Umbilical cord (tissue), 2 donors: Measurements from ENCODE around the gene JAZF1. TPM values are rescaled to one million over a fixed set of nuclear protein-coding genes. Genes with fewer than 3 reads are reported as not detected.

ENCODE experiments used
- DNase-seq: peaks from one replicate; pipeline ENCODE4 v3.0.0-alpha.2; 2015; ENCODE audit warnings: low spot score
- total RNA-seq: library from RNA; depleted of rRNA; stranded (reverse); fragments of >200 nt; gene quantifications from one replicate; pipeline ENCODE4 v1.2.3, GENCODE V29; 2014; ENCODE audit warnings: low replicate concordance; ENCODE audit not compliant: insufficient read depth

The JAZF1 gene
- total RNA-seq, 1 donor from 2014 or later, result 16.1 TPM

DNA sequence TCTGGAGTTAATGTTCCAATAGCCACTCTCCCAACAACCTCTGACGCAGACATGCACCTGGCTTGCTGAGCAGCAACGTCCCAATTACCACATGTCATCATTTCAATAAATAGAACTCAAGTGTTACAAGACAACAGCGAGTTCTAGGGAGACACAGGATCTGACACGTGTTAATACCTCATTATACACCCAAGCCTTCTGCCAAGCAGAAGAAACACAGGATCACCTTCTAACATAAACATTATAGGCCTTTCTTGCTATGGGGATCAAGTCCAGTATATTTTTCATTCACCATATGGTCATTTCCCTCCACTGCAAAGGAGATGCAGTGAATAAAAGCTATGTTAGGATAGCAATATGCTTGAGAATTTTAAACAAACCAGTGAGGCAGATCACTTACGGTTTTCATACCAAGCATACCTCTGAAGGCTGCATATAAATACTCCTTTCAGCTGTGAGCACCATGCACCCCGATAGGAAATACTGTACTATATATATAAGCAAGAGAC lies 74.2 kb downstream of the JAZF1 start:
- peak; percentile 54 for DNase-seq

DNA sequence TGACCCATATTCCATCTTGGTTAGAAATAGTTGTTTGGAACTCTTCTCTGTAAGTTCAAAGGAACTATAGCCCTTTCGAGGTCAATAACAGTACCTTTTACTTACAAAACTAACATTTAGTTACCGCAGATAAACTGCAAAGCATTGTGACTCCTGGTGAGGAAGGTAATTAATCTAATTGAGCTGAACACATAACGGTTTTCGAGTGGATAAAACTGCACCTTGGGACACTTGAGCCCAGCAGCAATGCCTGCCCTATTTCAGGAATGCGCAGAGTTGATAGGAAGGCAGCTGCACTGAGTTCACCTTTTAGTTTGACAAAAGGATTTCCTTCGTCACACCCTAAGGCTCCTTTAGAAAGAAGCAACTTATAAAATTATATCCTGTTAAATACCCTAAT lies 75.4 kb downstream of the JAZF1 start:
- DNase-seq, result no peak

DNA sequence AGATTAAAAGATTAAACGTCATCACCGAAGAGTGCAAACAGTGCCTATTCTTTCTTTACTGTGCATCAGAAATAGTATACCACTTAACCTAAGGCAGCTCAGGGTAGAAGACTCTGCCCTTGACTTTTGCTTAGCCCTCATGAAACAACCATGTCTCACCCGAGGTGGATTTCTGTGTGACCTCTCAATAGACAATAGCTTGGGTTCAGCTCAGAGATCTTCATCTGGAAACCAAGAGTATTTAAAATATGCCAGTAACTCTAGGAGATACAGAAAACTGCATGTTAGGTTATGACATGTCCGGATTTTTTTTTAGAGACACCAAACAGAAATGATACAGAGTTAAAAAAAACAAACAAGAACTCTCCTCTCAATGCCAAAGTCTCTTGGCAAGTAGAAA lies 75.8 kb downstream of the JAZF1 start:
- no peak for DNase-seq

DNA sequence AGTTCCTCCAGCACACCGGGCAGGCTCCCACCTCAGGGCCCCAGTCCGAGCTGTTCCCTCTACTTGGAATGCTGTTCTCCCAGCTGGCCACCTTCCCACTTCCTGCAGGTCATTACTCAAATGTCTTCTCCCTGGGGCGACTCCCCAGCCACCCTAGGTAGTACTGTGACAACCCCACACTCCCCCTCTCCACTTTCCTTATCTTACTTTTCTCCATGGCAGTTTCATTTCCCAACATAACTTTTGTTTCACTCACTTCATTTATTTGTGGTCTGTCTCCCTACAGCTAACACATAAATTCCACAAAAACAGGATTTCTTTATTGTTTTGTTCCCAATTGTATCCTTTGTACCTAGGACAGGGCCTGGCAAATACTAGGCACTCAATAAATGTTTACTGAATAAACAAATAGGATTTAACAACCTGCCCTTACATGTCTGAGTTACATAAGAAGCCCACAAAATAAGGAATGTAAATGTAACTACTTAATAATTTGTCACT lies 76.5 kb downstream of the JAZF1 start:
- no peak for DNase-seq

DNA sequence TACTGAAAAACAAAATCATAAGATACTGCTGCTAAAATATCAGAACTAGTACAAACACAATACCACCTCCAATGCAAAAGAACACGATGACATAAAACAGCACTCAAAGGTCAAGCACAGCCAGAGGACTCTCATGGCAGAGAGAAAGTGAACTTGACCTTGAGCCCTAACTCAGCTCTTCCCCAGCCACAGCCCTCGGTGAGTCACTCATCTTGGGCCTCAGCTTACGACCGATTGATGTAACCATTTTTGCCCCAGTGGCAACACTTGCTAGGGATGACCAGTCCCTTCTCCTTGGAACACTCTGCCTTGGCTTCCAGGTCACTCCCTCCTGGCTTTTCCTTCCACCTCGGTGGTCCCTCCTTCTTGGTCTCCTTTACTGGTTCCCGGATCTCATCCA lies 77.8 kb downstream of the JAZF1 start:
- DNase-seq, result no peak

DNA sequence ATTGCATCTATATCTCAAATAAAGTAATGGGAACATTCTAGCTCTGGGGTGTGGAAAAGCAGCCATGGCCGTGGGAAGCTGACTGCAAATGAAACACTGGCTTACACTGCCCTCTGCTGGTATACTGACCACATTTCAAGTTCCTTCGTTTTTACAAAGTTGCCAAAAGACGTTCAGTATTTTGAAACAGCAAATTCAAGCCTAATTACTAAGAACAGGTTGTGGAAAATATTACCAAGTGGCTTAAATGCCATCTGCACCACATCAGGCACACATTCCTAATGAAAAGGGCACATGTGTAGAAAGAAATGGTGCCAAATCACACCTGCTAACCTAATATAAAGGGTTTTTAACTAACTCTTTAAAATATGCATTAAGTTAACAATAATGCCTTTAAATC lies 83.9 kb downstream of the JAZF1 start:
- DNase-seq, result peak; percentile 63

DNA sequence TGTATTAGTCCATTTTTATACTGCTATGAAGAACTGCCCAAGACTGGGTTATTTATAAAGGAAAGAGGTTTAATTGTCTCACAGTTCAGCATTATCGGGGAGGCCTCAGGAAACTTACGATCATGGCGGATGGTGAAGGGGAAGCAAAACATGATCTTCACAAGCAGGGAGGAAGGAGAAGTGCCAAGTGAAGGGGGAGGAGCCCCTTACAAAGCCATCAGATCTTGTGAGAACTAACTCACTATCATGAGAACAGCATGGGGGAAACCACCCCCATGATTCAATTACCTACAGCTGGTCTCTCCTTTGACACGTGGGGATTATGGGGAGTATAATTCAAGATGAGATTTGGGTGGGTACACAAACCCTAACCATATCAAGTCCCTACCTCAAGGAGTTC lies 85.4 kb downstream of the JAZF1 start:
- DNase-seq, result no peak

DNA sequence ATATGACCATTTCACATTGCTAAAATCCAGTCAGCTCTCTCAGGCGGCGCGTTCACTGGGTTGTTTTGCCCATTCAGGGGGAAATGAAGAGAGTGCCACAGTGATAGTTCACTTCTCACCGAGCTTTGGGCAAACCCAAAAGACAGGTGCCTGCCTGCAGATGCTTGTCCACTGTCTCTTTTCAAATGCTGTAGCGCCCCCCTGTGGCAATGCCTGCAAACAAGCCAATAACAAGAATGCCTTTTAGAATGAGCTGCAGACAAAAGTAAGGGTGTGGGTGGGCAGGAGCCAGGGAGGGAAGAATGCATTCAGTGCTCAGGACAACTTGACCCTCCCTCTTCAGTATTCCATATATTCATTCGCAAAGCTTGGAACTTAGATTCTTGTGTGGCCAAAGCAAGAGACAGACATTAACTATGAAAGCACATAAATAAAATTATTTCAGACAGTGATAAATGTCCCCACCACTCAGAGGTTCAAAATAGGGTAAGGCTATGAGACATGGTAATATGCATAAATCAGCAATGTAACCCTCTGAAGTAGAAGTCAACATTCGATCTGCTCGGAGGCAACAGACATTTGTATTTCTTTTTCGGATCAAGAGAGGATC lies 86.9 kb downstream of the JAZF1 start:
- peak; percentile 72 for DNase-seq

DNA sequence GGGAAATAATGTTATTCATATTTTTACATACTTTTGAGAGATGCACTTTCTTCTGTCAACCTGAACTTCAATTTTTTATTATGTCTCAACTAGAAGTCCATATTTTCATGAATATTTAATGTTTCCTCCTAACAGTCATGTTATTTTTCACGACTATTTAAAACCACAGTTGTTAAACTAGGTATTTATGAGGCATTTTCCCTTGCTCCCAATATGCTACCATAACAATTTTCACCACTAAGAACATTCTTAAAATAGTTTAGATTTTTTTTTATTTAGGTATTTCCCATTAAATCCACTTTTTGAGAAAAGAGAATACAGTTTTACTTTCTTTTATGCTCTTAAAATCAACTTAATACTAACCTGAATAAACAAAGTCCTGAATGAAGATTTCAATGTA lies 89.4 kb downstream of the JAZF1 start:
- no peak for DNase-seq

DNA sequence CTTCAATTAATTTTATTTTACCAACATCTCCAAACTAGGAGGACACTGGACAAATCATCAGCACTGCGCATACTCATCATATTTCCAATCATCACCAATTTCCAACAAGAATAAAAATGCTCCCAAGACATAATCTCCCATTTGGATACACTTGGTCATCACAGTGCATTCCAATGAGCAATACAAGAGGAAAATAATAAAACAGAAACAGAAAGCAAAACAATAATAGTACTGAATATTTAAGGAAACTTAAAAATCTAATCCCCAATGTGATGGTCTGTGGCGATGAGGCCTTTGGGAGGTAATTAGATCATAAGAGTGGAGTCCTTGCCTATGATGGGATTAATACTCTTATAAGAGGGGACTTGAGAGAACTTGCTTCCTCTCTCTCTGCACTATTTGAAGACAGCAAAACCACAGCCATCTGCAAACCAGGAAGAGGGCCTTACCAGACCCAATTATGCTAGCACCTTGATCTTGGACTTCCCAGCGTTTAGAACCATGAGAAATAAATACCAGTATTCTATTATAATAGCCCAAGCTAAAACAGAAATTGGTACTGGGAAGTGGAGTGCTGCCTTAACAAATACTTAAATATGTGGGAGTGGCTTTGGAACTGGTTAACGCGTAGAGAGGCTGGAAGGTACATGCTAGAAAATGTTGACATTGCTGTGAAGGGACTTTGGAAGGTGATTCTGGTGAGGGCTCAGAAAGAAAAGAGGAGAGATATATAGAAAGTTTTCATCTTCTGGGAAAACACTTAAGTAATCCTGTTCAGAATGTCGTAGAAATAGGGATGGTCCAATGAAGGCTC lies 91.5 kb downstream of the JAZF1 start:
- no peak for DNase-seq

DNA sequence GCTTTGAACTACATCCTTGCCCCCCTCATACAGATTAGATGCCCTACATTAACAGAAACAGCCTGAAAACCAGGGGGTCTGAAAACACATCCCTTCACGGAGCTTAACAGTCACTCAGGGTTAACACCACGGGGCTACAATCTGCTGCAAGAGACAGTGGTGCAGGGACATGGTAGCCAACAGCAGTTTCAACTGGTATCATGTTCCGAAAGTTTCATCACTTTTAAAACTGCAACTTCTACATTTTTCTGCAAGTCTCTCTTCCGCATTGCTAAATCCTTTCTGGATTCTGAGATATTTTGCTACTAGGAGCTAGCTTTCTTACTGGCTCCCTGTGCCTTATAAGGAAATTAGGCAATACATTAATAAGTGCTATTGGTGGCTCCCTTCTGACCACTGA lies 92.6 kb downstream of the JAZF1 start:
- DNase-seq, result peak; percentile 83

DNA sequence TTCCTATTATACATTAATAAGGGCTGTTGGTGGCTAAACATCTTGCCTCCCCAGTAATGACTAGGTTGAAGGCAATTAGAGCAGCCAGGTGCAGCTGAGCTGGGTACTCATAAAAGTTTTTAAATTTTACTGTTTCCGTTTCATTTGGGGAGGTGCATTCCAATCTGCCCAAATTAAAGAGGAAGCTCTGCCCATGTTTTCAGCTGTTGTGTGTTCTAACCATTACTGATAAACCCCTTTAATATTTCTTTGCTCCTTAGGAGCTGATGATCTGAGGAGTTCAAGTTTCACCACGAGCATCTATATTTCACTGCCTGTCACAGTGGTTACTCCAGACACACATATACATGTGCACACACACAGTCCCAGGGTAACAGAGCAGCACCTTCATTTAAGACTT lies 94.4 kb downstream of the JAZF1 start:
- DNase-seq, result no peak

DNA sequence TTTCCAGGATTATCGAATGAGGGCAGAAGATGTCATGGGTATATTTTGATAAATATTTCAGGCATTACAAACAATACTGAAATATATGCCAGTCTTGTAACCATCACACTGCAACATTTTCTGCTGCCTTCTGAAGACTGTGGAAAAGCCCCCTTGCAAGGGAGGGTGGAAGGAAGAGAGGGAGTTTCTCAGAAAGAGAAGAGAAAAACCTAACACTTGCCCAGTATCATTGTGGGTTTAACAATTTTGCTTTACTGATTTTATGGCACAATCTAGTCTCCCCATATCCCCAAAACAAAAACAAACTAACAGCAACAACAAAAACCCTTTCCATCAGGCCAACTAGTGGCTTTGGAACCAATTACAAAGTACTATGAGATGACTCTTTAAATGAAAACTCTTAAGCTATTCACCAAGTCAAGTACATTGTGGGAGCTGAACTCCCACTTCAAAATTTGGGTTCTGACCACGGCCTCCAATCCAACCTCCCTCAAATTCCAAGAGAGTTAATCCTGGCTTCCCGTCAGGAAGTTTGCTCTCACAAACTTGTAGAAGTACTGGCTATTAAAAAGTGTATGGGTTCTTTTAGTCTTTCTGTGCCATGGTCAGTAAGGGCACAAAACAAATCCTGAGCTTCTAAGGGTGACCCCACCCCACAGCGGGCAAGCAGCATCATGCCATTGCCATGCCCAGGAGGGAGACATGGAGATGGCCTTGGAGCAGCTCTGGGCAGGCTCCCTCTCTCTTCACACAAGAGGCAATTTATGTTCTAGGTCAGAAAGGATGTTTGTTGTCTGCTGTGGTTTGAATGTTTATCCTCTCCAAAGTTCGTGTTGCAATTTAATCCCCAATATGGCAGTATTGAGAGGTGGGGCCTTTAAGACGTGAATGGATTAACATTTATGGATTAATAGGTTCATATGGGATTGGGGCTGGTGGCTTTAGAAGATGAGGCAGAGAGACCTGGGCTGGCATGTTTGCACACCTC lies 96.3 kb downstream of the JAZF1 start:
- no peak for DNase-seq

DNA sequence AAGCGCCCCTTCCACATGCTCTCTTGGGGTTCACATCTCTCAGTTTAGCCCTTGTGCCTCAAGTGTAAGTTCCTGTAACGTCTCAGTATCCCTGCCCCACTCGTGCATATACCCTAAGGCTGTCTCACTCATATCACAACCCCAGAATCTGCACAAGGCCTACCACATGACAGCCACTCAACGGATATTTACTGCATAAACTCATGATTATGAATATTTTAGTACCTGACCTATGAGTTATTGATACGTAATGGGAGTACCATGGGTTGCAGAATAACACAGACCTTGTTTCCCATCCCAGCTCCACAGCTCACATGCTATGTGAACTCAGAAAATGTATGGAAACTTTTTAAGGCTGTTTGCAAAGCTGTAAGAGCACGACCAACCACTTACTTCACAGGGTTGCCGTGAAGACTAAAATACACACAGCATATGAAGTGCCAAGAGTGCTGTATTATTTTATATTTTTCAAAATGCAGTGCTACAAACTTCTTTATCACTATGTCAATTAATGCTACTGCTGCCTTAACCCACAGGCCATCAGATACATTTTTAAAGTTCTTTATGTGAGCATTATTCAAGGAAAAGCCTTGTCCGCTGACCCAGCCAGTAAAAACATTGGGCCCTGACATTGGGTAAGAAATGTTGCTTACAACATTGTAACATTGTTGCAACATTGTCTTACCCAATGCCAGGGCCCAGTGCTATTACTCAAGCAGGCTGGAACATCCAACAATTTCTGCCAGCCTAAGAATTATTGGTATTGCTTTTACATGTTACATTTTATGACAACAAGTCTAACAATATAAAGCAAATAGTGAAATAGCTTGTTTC lies 97.2 kb downstream of the JAZF1 start:
- DNase-seq, result peak; percentile 81

DNA sequence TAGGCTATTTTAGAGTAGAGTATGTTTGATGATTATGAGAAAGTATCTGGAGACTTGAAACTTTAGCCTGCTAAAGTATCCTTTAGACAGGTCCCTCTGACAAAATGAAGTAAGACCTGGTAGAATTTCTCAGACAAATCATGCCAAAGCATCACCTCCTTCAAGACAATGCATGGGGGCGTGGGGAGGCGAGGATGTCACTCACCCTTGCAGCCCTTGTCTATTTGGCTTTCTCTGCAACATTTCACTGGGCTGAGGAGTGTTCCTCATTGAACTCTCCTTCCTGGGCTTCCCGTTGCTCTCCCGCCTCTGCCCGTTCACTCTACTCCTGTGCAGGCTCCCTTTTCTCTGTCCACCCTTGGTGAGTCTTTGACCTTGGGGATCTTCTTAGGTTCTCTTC lies 98.5 kb downstream of the JAZF1 start:
- no peak for DNase-seq

DNA sequence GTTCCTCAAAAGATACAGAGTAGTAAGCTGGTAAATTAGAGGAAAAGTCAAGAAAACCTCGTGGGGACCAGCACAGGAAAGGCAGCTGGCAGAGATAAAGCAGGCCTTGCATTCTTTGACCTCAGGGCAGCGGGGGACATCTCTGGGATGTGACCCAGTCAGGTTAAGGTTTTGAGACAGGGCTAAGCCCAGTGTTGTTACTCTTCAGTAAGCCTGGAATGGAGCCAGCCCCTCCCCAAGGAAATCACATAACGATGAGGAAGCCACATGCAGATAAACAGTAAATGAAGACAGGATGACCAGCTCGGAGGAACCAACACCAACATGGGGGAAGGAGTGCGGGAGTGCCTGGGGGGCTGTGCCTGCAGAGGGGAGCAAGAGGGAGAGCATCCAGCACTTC lies 99.6 kb downstream of the JAZF1 start:
- DNase-seq, result no peak

DNA sequence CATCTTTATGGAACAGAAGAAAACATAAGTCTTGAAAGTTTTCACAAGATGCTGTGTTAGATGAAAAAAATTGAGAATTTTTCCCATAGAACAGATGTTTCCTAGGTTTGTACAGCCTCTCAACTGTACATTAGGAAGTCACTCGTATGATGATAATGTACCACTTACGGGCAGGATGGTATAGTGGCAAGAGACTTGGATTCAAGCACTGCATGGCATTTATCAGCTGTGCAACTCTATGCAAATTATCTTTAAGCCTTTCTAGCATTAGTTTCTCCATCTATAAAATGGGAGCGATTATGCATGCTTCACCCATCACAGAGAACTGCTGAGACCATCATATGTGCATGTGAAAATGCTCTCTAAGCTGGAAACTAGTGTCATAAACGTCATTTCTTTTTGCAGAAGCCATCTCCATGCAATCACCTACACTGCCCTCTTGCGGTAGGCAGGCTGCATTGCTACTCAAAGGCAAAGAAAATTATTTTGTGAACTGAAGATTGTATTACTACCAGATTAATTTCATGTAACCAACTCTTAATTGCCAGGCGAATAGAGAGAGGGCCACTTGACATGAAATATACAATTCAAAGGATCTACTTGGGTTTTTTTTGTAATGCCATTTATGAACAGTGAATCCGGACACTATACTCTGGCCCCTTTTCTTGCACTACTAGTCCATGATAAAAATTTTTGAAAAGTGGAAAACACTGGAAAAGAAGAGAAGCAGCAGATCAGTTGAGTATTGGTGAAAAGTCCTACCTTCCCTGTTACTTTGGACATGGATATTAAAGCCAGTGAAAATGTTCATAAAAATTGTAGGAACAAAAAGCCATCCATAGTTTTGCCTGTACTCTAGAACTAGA lies 102.3 kb downstream of the JAZF1 start:
- peak; percentile 62 for DNase-seq

DNA sequence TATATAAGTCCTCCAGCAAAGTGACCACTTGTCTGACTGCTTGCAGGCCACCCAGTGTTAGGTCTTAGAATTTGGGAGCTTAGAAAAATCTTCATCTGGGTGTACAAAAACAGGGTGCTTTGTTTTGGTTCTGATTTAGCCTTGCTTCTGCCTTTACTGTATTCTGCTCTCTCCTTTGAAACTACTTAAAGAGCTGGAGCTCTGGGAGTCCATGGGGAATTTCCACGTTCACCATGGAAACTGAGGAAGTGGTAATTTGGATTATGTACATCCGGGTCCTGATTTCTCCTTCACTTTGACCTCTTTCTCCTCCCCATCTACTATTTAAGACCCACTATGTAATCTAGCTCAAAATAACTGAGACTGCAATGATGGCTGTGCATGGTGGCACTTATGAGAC lies 103.0 kb downstream of the JAZF1 start:
- no peak for DNase-seq

DNA sequence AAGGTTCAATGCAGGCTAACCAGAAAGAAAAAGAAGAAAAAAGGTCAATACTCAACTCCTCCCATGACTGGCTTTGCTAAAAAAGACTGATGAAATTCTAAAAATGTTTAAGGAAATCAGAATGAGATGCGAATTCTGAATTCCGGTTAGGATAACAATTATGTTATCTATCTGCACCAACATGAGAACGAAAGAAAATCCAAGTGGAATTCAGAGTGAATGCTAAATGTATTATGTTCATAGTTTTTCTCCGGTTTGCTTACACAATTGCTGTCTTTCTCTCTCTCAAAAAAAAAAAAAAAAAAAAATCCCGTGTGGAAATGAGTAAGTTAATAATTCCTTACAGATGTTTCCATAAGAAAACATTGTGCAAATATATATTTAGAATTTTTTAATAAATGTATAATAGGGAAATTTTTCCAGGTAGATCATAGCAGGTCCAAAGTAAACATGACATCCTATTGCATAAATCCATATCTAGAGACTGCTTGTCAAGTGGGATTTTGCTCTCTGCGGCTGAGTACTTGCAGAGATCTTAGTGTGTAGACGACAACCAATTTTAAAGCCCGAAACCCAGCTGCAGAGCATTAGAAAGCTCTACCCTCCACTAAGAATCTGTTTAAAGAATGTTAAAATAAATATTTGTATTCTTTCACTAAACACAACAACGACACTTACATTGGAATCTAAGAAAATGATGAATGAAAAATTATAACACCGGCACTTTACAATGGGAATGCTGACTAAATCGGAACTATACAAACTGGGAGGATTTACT lies 104.0 kb downstream of the JAZF1 start:
- peak; percentile 85 for DNase-seq
